OCI-LY7 (cell line): Measurements from ENCODE around the gene ANKRD13C.

Source experiments
- CTCF ChIP-seq: fragments of 200-600 bp; sonication (generic); conservative IDR thresholded peaks from 2 replicates; pipeline ENCODE4 v1.5.1; 2014; ENCODE audit warnings: mild to moderate bottlenecking, antibody characterized with exemption, low read length, moderate library complexity, mixed read lengths
- EZH2phosphoT487 ChIP-seq: fragments of 200-600 bp; sonication (generic); IDR thresholded peaks from 2 replicates; pipeline ENCODE4 v1.6.1; 2018; ENCODE audit warnings: low read depth, borderline replicate concordance, mild to moderate bottlenecking, mixed run types, antibody characterized with exemption, low read length, moderate library complexity, mixed read lengths

- TF ChIP-seq CTCF (no peak), EZH2phosphoT487 (no peak)
These were observed 129.6 kb downstream of the ANKRD13C start for GRCh38 chr1:70224954-70225353.
